Activated B cell treated with CpG ODN at 0.5 μM for 24 hours (primary cell): ENCODE results near the gene CLOCK. TPM values are rescaled to one million over a fixed set of nuclear protein-coding genes. Genes with fewer than 3 reads are reported as not detected.

ENCODE experiments used
- ATAC-seq: fragments of 200-7000 bp; cut with Tn5 transposase; one replicate; pipeline ENCODE4 v1.10.0; 2021; ENCODE audit warnings: low read depth, mild to moderate bottlenecking, moderate library complexity
- CTCF ChIA-PET: fragments of 350-600 bp; sonication (Branson Sonifier 250); formaldehyde crosslinking; loops from one replicate; lab custom pipeline; 2021; ENCODE audit warnings: antibody characterized with exemption; lab: Charles Lee
- POLR2A ChIA-PET: fragments of 350-600 bp; sonication (Branson Sonifier 250); formaldehyde crosslinking; loops from one replicate; lab custom pipeline; 2021; ENCODE audit warnings: antibody characterized with exemption; lab: Charles Lee
- DNase-seq: peaks from one replicate; pipeline ENCODE4 v3.0.0; 2022
- H3K27ac Mint-ChIP-seq: one replicate; pipeline ENCODE4 v1.8.0; 2020; ENCODE audit warnings: mixed read lengths
- H3K27me3 Mint-ChIP-seq: one replicate; pipeline ENCODE4 v1.8.0; 2021; ENCODE audit warnings: mixed read lengths
- H3K36me3 Mint-ChIP-seq: one replicate; pipeline ENCODE4 v1.8.0; 2021; ENCODE audit warnings: low read depth, mixed read lengths
- H3K4me1 Mint-ChIP-seq: one replicate; pipeline ENCODE4 v1.8.0; 2021; ENCODE audit warnings: mixed read lengths
- H3K4me3 Mint-ChIP-seq: one replicate; pipeline ENCODE4 v1.8.0; 2020; ENCODE audit warnings: mild to moderate bottlenecking, mixed read lengths
- H3K9me3 Mint-ChIP-seq: one replicate; pipeline ENCODE4 v1.8.0; 2020; ENCODE audit warnings: mixed read lengths
- CTCF ChIP-seq: fragments of 200-600 bp; IDR thresholded peaks from one replicate; pipeline ENCODE4 v1.8.0; 2022; ENCODE audit warnings: antibody characterized with exemption, mild to moderate bottlenecking
- intact Hi-C: fragments of 100-400 bp; cut with micrococcal nuclease; formaldehyde crosslinking; loops from one replicate; pipeline ENCODE4 v1.15.1; 2024
- total RNA-seq: library from RNA; stranded (reverse); gene quantifications from 2 replicates; pipeline ENCODE4 v1.2.3, GENCODE V29; 2022

CLOCK gene
- total RNA-seq, 1 donor from 2014 or later: 12.9 TPM

- no peaks in the 10 kb centered on the region for H3K9me3 Mint-ChIP-seq
- ATAC-seq (no peak), DNase-seq (no peak)
- intact Hi-C loops: loop anchor here (1.0 to 10.0 kb wide), 9 partner anchors 14 to 1359 kb away; partner anchors contain the start of genes AASDH, NMU, PAICS and REST
- peak overlapping the region; percentile 86 for H3K4me3 Mint-ChIP-seq
- H3K4me1 Mint-ChIP-seq: peaks cover 26% of the 10 kb centered on the region
- peaks cover 2% of the 10 kb centered on the region for H3K36me3 Mint-ChIP-seq
- no peak for TF ChIP-seq CTCF
- peaks cover 7% of the 10 kb centered on the region for H3K27me3 Mint-ChIP-seq
- ChIA-PET CTCF (no interaction called here), POLR2A (no interaction called here)
- peak overlapping the region; percentile 90 for H3K27ac Mint-ChIP-seq
Measured at GRCh38 chr4:55547918-55548317, 1.2 kb upstream of the CLOCK start.

- Mint-ChIP-seq H3K36me3 (peaks cover 2% of the 10 kb centered on the region), H3K27ac (peak overlapping the region; percentile 90), H3K27me3 (peaks cover 6% of the 10 kb centered on the region), H3K9me3 (no peaks in the 10 kb centered on the region), H3K4me3 (peak overlapping the region; percentile 86), H3K4me1 (peaks cover 28% of the 10 kb centered on the region)
- TF ChIP-seq CTCF: no peak
- POLR2A ChIA-PET: interaction anchor here (0.7 kb wide), 1 partner anchor 152 kb away, joined by 4 read pairs; the partner anchor contains the start of gene TMEM165
- intact Hi-C loops: loop anchor here (1.0 to 10.0 kb wide), 9 partner anchors 15 to 1360 kb away; partner anchors contain the start of genes AASDH, NMU, PAICS and REST
- CTCF ChIA-PET: no interaction called here
- ATAC-seq (no peak), DNase-seq (no peak)
Measured at GRCh38 chr4:55547466-55547770, 709 bp upstream of the CLOCK start.

GRCh38 chr4:55546506-55546755, 278 bp downstream of the CLOCK start:
- ChIA-PET POLR2A (interaction anchor here (0.6 to 2.5 kb wide), 16 partner anchors 11 to 1741 kb away, joined by 3 to 35 read pairs (median 6); partner anchors contain the start of genes AASDH, CEP135, EXOC1 and NOA1), CTCF (interaction anchor here (0.9 to 1.6 kb wide), 2 partner anchors 21 to 200 kb away, joined by 4 to 5 read pairs; partner anchors contain the start of gene SRD5A3)
- TF ChIP-seq CTCF: no peak
- H3K4me3 Mint-ChIP-seq: peak overlapping the region; percentile 92
- no peaks in the 10 kb centered on the region for H3K9me3 Mint-ChIP-seq
- ATAC-seq: peak; percentile 64
- H3K27ac Mint-ChIP-seq: peak overlapping the region; percentile 53
- no peak for DNase-seq
- H3K36me3 Mint-ChIP-seq: peaks cover 2% of the 10 kb centered on the region
- peaks cover 2% of the 10 kb centered on the region for H3K27me3 Mint-ChIP-seq
- H3K4me1 Mint-ChIP-seq: peaks cover 29% of the 10 kb centered on the region
- intact Hi-C loops: loop anchor here (1.0 to 10.0 kb wide), 12 partner anchors 88 to 1431 kb away; partner anchors contain the start of genes AASDH, CEP135, EXOC1 and NMU

- ChIA-PET CTCF (interaction anchor here (0.5 to 1.6 kb wide), 7 partner anchors 9 to 200 kb away, joined by 3 to 5 read pairs (median 3); partner anchors contain the start of gene SRD5A3), POLR2A (interaction anchor here (0.6 to 2.5 kb wide), 19 partner anchors 9 to 1741 kb away, joined by 3 to 35 read pairs (median 5); partner anchors contain the start of genes AASDH, CEP135, EXOC1 and NOA1)
- Mint-ChIP-seq H3K4me3 (peak overlapping the region; percentile 92), H3K4me1 (peaks cover 29% of the 10 kb centered on the region), H3K27me3 (no peaks in the 10 kb centered on the region), H3K9me3 (no peaks in the 10 kb centered on the region), H3K27ac (peak overlapping the region; percentile 88), H3K36me3 (peaks cover 2% of the 10 kb centered on the region)
- intact Hi-C loops: loop anchor here (1.0 to 10.0 kb wide), 13 partner anchors 89 to 1431 kb away; partner anchors contain the start of genes AASDH, CEP135, EXOC1 and NMU
- ATAC-seq (peak; percentile 47), DNase-seq (peak; percentile 68)
- TF ChIP-seq CTCF: no peak
Measured at GRCh38 chr4:55545641-55546505, 836 bp downstream of the CLOCK start.
